GM23338 (cell line): ENCODE data around the gene GPR146.

Experiments
- NANOG ChIP-seq: IDR thresholded peaks from 2 replicates; pipeline ENCODE4 v1.6.1; 2016; ENCODE audit warnings: antibody characterized with exemption, borderline replicate concordance
- TF ChIP-seq, protein P1 (sequence below), 2 experiments: fragments of 200-600 bp in 1 of 2; sonication (generic) in 1 of 2; conservative IDR thresholded peaks; 2 replicates each; pipeline versions ENCODE4 v1.5.1 to v1.6.1; 2016 to 2017; ENCODE audit warnings: antibody characterized with exemption in 2 of 2, low read depth in 2 of 2, mild to moderate bottlenecking in 2 of 2, moderate library complexity in 1 of 2

DNA sequence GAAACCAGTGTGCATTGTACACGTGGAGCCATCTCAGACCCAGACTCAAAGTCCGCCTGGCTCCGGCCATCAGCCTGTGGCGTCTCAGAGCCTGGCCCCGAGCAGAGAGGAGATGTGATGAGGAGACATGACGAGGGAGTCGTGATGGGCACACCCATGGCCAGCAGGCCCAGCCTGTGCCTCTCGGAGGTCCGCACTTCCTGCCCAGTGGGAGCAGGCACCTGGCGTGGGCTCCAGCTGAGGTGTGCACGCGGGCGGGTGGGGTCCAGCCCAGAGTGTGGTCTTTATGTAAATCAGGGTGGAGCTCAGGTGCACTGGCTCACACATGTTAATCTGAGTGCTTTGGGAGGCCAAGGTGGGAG, 26.0 kb upstream of the GPR146 start:
- TF ChIP-seq, protein P1, sequence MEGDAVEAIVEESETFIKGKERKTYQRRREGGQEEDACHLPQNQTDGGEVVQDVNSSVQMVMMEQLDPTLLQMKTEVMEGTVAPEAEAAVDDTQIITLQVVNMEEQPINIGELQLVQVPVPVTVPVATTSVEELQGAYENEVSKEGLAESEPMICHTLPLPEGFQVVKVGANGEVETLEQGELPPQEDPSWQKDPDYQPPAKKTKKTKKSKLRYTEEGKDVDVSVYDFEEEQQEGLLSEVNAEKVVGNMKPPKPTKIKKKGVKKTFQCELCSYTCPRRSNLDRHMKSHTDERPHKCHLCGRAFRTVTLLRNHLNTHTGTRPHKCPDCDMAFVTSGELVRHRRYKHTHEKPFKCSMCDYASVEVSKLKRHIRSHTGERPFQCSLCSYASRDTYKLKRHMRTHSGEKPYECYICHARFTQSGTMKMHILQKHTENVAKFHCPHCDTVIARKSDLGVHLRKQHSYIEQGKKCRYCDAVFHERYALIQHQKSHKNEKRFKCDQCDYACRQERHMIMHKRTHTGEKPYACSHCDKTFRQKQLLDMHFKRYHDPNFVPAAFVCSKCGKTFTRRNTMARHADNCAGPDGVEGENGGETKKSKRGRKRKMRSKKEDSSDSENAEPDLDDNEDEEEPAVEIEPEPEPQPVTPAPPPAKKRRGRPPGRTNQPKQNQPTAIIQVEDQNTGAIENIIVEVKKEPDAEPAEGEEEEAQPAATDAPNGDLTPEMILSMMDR (conservative IDR thresholded peaks at IDR 0.05; ENCODE audit: low read depth in 2 of 2), result no peak
- TF ChIP-seq NANOG, result no peak
